HG03575 (cell line): ENCODE data around the gene EIF4E1B.

Source experiments
- ATAC-seq: cut with Tn5 transposase; IDR thresholded peaks from one replicate; pipeline ENCODE4 v1.9.1; 2021; ENCODE audit not compliant: unreplicated experiment, insufficient number of reproducible peaks, low FRiP score; ENCODE audit errors: extremely low read depth

Gene EIF4E1B

GRCh38 chr5:176674799-176675198, 44.3 kb downstream of the EIF4E1B start:
- no peak for ATAC-seq

- no peak for ATAC-seq
Measured at GRCh38 chr5:176675676-176676360, 45.3 kb downstream of the EIF4E1B start.

- no peak for ATAC-seq
Measured at GRCh38 chr5:176676361-176676824, 45.9 kb downstream of the EIF4E1B start.

- ATAC-seq = no peak
Measured at GRCh38 chr5:176677209-176677939, 46.9 kb downstream of the EIF4E1B start.

GRCh38 chr5:176678584-176678983, 48.1 kb downstream of the EIF4E1B start:
- ATAC-seq = no peak

GRCh38 chr5:176679365-176680225, 49.1 kb downstream of the EIF4E1B start:
- ATAC-seq = no peak

- no peak for ATAC-seq
Measured at GRCh38 chr5:176680226-176680563, 49.7 kb downstream of the EIF4E1B start.

GRCh38 chr5:176682016-176682531, 51.6 kb downstream of the EIF4E1B start:
- ATAC-seq = no peak

GRCh38 chr5:176685010-176685409, 54.5 kb downstream of the EIF4E1B start:
- ATAC-seq = no peak

- no peak for ATAC-seq
Measured at GRCh38 chr5:176687247-176687646, 56.8 kb downstream of the EIF4E1B start.

GRCh38 chr5:176687881-176688280, 57.4 kb downstream of the EIF4E1B start:
- no peak for ATAC-seq

- ATAC-seq = no peak
Measured at GRCh38 chr5:176690911-176691310, 60.4 kb downstream of the EIF4E1B start.

GRCh38 chr5:176691524-176691923, 61.0 kb downstream of the EIF4E1B start:
- ATAC-seq = no peak

GRCh38 chr5:176692326-176692725, 61.9 kb downstream of the EIF4E1B start:
- no peak for ATAC-seq

- ATAC-seq = no peak
Measured at GRCh38 chr5:176692839-176693476, 62.5 kb downstream of the EIF4E1B start.

GRCh38 chr5:176693477-176693851, 63.0 kb downstream of the EIF4E1B start:
- ATAC-seq = no peak

GRCh38 chr5:176694146-176694545, 63.7 kb downstream of the EIF4E1B start:
- no peak for ATAC-seq

GRCh38 chr5:176694631-176695030, 64.2 kb downstream of the EIF4E1B start:
- ATAC-seq = no peak

- ATAC-seq = no peak
Measured at GRCh38 chr5:176695073-176695472, 64.6 kb downstream of the EIF4E1B start.
